ENCODE data around the gene HFE.
A peak's percentile ranks its signal among the peaks of the same experiment; 100 is the strongest.

HFE gene

GRCh38 chr6:26103770-26104456 is 16.7 kb downstream of the HFE start:
- peak; percentile 65 for TF ChIP-seq CTCF (IDR thresholded peaks at IDR 0.05; ENCODE audit: low read depth, low read length, missing control alignments)
- peak; percentile 85 for DNase-seq (ENCODE audit: low read depth)
- H3K4me3 ChIP-seq (ENCODE audit: low read depth, low read length) = peak overlapping the region; percentile 45
- in situ Hi-C loops (cut with HindIII; ENCODE audit: low sequenced_read_pairs) = no loop called here

DNA sequence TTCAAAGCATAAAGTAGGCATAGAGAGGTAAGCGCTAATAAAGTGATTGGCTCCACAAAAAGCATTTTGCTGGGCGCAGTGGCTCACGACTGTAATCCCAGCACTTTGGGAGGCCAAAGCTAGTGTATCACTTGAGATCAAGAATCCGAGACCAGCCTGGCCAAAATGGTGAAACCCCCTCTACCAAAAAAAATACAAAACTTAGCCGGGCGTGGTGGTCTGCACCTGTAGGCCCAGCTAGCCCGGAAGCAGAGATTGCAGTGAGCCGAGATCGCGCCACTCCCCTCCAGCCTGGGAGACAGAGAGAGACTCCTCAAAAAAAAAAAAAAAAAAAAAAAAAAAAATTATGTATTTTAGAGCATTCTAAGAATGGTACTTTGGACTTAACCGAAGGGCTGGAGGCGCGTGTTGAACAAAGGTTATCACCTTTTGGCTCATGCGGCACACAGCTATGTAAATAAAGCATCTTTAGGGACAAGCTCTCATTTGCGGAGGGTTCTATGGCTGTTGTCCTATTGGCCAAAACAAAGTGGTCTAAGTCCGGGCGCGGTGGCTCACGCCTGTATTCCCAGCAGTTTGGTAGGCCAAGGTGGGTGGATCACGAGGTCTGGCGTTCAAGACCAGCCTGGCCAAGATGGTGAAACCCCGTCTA is 17.4 kb downstream of the HFE start:
- in situ Hi-C loops (cut with HindIII; ENCODE audit: low sequenced_read_pairs) = no loop called here
- TF ChIP-seq CTCF (IDR thresholded peaks at IDR 0.05; ENCODE audit: low read depth, low read length, missing control alignments) = no peak
- peak overlapping the region; percentile 45 for H3K4me3 ChIP-seq (ENCODE audit: low read depth, low read length)
- DNase-seq (ENCODE audit: low read depth) = no peak

- H3K4me3 ChIP-seq (ENCODE audit: low read depth, low read length) = no peak overlapping the region
- no peak for TF ChIP-seq CTCF (IDR thresholded peaks at IDR 0.05; ENCODE audit: low read depth, low read length, missing control alignments)
- no peak for DNase-seq (ENCODE audit: low read depth)
- in situ Hi-C loops (cut with HindIII; ENCODE audit: low sequenced_read_pairs) = no loop called here
Measured at GRCh38 chr6:26105109-26105730, 18.0 kb downstream of the HFE start.

DNA sequence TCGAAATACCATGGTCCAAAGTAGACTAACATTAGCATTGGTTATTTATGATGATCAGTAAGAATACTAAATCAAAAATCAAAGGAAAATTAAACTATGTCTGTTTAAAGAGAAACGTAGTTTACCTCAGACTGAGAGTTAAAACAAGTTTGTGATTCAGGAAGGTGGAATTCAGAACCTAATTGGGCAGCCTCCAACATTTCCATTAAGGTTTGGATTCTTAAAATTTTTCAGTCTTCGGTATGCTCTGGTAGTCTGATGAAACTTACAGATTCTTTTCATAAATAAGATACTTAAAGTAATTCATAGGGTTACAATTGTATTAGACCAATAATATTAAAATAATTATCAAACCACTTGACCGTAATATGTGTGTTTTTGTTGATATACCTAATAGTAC is 18.6 kb downstream of the HFE start:
- TF ChIP-seq CTCF (IDR thresholded peaks at IDR 0.05; ENCODE audit: low read depth, low read length, missing control alignments) = no peak
- no peak overlapping the region for H3K4me3 ChIP-seq (ENCODE audit: low read depth, low read length)
- in situ Hi-C loops (cut with HindIII; ENCODE audit: low sequenced_read_pairs) = no loop called here
- no peak for DNase-seq (ENCODE audit: low read depth)

DNA sequence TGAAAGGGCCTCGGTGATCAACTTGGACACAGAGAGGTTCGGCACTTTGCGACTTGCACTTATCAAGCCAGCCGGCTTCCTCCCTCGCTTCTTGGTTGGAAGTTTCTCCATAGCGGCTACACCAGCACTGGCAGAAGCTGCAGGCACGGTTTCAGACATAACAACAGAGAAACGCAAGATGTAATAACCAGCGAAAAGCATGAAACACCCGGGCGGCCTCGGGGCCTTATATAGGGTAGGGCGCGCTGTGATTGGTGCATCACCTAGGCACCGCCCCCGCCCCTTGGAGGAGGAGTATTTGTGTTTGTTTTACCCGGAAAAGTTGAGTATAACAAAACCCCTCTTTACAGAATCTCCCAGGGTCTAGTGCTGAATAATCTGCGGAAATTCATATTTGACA is 20.7 kb downstream of the HFE start:
- no peak overlapping the region for H3K4me3 ChIP-seq (ENCODE audit: low read depth, low read length)
- in situ Hi-C loops (cut with HindIII; ENCODE audit: low sequenced_read_pairs) = no loop called here
- TF ChIP-seq CTCF (IDR thresholded peaks at IDR 0.05; ENCODE audit: low read depth, low read length, missing control alignments) = no peak
- no peak for DNase-seq (ENCODE audit: low read depth)

- DNase-seq (ENCODE audit: low read depth) = no peak
- TF ChIP-seq CTCF (IDR thresholded peaks at IDR 0.05; ENCODE audit: low read depth, low read length, missing control alignments) = no peak
- in situ Hi-C loops (cut with HindIII; ENCODE audit: low sequenced_read_pairs) = no loop called here
- H3K4me3 ChIP-seq (ENCODE audit: low read depth, low read length) = no peak overlapping the region
Measured at GRCh38 chr6:26109772-26110171, 22.5 kb downstream of the HFE start.
